AG09309 (cell line): ENCODE results near the gene TMEM132A.

Source experiments
- DNase-seq: peaks from one replicate; pipeline ENCODE4 v3.0.0-alpha.2; 2010; ENCODE audit warnings: low read depth
- H3K4me3 ChIP-seq: 2 replicates; pipeline ENCODE4 v1.5.1; 2011; ENCODE audit warnings: mild to moderate bottlenecking, low read depth, low read length, moderate library complexity; ENCODE audit not compliant: control insufficient read depth
- CTCF ChIP-seq: IDR thresholded peaks from 2 replicates; pipeline ENCODE4 v1.5.1; 2011; ENCODE audit warnings: mild to moderate bottlenecking, low read depth, low read length, inconsistent platforms; ENCODE audit not compliant: insufficient read depth, control insufficient read depth; ENCODE audit errors: missing control alignments

The TMEM132A gene

GRCh38 chr11:60925868-60926267 is 1.6 kb downstream of the TMEM132A start:
- DNase-seq = peak; percentile 16
- TF ChIP-seq CTCF = no peak
- no peak overlapping the region for H3K4me3 ChIP-seq

GRCh38 chr11:60926500-60926899 is 2.2 kb downstream of the TMEM132A start:
- no peak overlapping the region for H3K4me3 ChIP-seq
- DNase-seq = no peak
- TF ChIP-seq CTCF = no peak

DNA sequence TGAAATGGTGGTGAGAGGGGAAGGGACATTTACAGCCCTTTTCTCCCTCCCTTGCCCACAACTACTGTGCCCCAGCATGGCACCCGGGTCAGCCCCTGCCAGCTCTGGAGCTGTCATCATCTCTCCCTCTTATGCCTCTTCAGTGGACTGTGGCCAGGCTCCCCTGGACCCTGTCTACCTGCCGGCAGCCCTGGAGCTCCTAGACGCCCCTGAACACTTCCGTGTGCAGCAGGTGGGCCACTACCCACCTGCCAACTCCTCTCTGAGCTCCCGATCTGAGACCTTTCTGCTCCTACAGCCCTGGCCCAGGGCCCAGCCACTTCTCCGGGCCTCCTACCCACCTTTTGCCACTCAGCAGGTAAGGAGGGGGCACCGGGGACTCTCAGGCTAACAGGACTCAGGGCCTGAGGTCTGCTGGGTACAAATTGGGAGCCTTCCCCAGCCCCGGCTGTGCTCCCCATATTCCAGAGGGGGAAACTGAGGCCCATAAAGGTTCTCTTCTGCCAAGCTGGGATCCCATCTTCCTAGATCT is 2.9 kb downstream of the TMEM132A start:
- DNase-seq = no peak
- no peak overlapping the region for H3K4me3 ChIP-seq
- no peak for TF ChIP-seq CTCF

DNA sequence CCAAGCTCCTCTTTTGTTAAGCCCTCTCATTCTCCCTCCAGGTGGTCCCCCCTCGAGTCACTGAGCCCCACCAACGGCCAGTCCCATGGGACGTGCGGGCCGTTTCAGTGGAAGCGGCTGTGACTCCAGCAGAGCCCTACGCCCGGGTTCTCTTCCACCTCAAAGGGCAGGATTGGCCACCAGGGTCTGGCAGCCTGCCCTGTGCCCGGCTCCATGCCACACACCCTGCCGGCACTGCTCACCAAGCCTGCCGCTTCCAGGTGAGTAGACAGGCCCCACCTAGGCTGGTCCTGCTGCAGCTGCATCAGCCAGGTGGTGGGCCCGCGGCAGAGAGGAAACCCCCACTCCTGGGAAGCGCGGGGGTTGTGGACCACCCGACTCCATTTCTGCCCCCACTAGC is 3.3 kb downstream of the TMEM132A start:
- no peak for DNase-seq
- TF ChIP-seq CTCF = no peak
- H3K4me3 ChIP-seq = no peak overlapping the region

GRCh38 chr11:60928563-60929001 is 4.3 kb downstream of the TMEM132A start:
- H3K4me3 ChIP-seq = no peak overlapping the region
- DNase-seq = no peak
- TF ChIP-seq CTCF = no peak

DNA sequence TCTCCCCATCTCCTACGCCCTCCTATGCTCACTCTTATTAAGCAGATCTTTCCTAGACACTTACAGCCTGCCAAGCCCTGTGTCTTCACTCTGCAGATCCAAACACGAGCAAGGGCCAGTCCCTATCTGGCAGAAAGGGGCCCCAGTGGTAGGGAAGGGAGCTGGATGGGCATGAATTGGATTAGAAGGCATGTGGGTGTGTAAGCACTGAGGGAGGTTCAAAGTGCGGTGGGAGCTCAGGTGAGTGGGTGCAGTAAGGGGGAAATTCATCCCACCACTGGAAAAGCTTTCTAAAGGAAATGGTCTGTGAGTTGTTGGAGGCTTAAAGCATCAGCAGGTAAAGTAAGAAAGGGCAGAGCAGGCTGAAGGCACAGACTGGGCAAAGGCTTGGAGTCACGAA is 5.5 kb downstream of the TMEM132A start:
- no peak overlapping the region for H3K4me3 ChIP-seq
- no peak for TF ChIP-seq CTCF
- DNase-seq = no peak

DNA sequence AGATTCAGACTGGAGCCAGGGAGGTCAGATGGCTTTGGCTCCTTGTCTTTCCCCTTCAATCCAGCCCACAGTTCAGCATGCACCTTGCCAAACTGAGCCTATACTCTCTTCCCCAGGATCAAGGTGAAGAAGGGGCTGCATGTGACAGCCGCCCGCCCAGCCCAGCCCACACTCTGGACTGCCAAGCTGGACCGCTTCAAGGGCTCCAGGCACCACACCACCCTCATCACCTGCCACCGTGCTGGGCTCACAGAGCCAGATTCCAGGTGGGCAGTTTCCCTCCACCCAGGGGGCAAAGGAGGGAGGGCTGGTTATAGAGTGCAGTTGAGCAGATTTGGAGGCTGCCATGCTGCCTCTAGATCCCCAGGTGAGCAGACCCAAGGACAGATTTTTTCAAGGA is 6.1 kb downstream of the TMEM132A start:
- DNase-seq = no peak
- TF ChIP-seq CTCF = no peak

More for the DNA sequence above, 6.1 kb downstream of the TMEM132A start:
- H3K4me3 ChIP-seq = no peak overlapping the region
